MM.1S (cell line): Measurements from ENCODE around the gene ITGAV.

ENCODE experiments used
- CTCF ChIP-seq: fragments of 300-600 bp; sonication (generic); IDR thresholded peaks from 2 replicates; pipeline ENCODE4 v1.5.1; 2016; ENCODE audit warnings: antibody characterized with exemption, low read length, mixed read lengths
- EZH2 ChIP-seq: fragments of 300-600 bp; sonication (generic); optimal IDR thresholded peaks from 2 replicates; pipeline ENCODE3; 2017; ENCODE audit warnings: low read depth, mild to moderate bottlenecking, antibody characterized with exemption, low read length, mixed read lengths
- EZH2phosphoT487 ChIP-seq: fragments of 300-600 bp; sonication (generic); IDR thresholded peaks from 2 replicates; pipeline ENCODE4 v1.6.1; 2018; ENCODE audit warnings: antibody characterized with exemption, low read length

GRCh38 chr2:186542002-186542401 is 47.9 kb upstream of the ITGAV start:
- TF ChIP-seq CTCF (no peak), EZH2phosphoT487 (no peak), EZH2 (no peak)
